Fibroblast of peridontal ligament (primary cell): ENCODE data around the gene SNX13.

Experiments used
- DNase-seq: peaks from one replicate; pipeline ENCODE4 v3.0.0-alpha.2; 2010; ENCODE audit errors: extremely low read depth

Gene SNX13

GRCh38 chr7:17940302-17940883, at the start of gene SNX13:
SNX13 (minus strand) TSS chr7:17940494; CDS start chr7:17940295, 199 bp downstream.
- peak; percentile 87 for DNase-seq

- DNase-seq, result peak; percentile 23
Observed at GRCh38 chr7:17989546-17989945, 49.3 kb upstream of the SNX13 start.

- DNase-seq, result no peak
Observed at GRCh38 chr7:17988858-17989257, 48.6 kb upstream of the SNX13 start.

GRCh38 chr7:17988141-17988540, 47.8 kb upstream of the SNX13 start:
- no peak for DNase-seq

- peak; percentile 86 for DNase-seq
Observed at GRCh38 chr7:17986851-17987250, 46.6 kb upstream of the SNX13 start.

GRCh38 chr7:17985473-17986239, 45.4 kb upstream of the SNX13 start:
- no peak for DNase-seq

- DNase-seq, result no peak
Observed at GRCh38 chr7:17984288-17984687, 44.0 kb upstream of the SNX13 start.

- no peak for DNase-seq
Observed at GRCh38 chr7:17983221-17984062, 43.1 kb upstream of the SNX13 start.

- DNase-seq, result no peak
Observed at GRCh38 chr7:17976952-17977351, 36.7 kb upstream of the SNX13 start.

- DNase-seq, result peak; percentile 68
Observed at GRCh38 chr7:17971411-17971810, 31.1 kb upstream of the SNX13 start.

GRCh38 chr7:17968791-17969715, 28.8 kb upstream of the SNX13 start:
- peak; percentile 14 for DNase-seq

GRCh38 chr7:17966706-17967105, 26.4 kb upstream of the SNX13 start:
- DNase-seq, result no peak

GRCh38 chr7:17965603-17966002, 25.3 kb upstream of the SNX13 start:
- peak; percentile 36 for DNase-seq

GRCh38 chr7:17963281-17963680, 23.0 kb upstream of the SNX13 start:
- DNase-seq, result peak; percentile 84

GRCh38 chr7:17962652-17963051, 22.4 kb upstream of the SNX13 start:
- no peak for DNase-seq

GRCh38 chr7:17957871-17958270, 17.6 kb upstream of the SNX13 start:
- DNase-seq, result no peak

- no peak for DNase-seq
Observed at GRCh38 chr7:17952387-17952786, 12.1 kb upstream of the SNX13 start.

- no peak for DNase-seq
Observed at GRCh38 chr7:17951742-17952254, 11.5 kb upstream of the SNX13 start.

- DNase-seq, result peak; percentile 76
Observed at GRCh38 chr7:17948526-17949238, 8.4 kb upstream of the SNX13 start.

- no peak for DNase-seq
Observed at GRCh38 chr7:17947620-17948019, 7.3 kb upstream of the SNX13 start.

GRCh38 chr7:17946591-17946990, 6.3 kb upstream of the SNX13 start:
- DNase-seq, result no peak
